Fibroblast of villous mesenchyme (primary cell): ENCODE data around the gene TTC7B. TPM values are rescaled to one million over a fixed set of nuclear protein-coding genes. Genes with fewer than 3 reads are reported as not detected.

Experiments used
- DNase-seq: peaks from one replicate; pipeline ENCODE4 v3.0.0-alpha.2; 2010; ENCODE audit warnings: low read depth
- H3K4me3 ChIP-seq: 2 replicates; pipeline ENCODE4 v1.5.1; 2011; ENCODE audit warnings: low read depth, mild to moderate bottlenecking, low read length
- total RNA-seq: library from RNA; depleted of rRNA; stranded (reverse); fragments of >200 nt; gene quantifications from 2 replicates; pipeline ENCODE4 v1.2.3, GENCODE V29; 2012
- TF ChIP-seq, protein P1 (sequence below): IDR thresholded peaks from 2 replicates; pipeline ENCODE4 v1.5.1; 2012; ENCODE audit warnings: low read depth, mild to moderate bottlenecking, low read length; ENCODE audit not compliant: insufficient read depth

Gene TTC7B
- total RNA-seq, 1 donor, result 16.8 TPM

DNA sequence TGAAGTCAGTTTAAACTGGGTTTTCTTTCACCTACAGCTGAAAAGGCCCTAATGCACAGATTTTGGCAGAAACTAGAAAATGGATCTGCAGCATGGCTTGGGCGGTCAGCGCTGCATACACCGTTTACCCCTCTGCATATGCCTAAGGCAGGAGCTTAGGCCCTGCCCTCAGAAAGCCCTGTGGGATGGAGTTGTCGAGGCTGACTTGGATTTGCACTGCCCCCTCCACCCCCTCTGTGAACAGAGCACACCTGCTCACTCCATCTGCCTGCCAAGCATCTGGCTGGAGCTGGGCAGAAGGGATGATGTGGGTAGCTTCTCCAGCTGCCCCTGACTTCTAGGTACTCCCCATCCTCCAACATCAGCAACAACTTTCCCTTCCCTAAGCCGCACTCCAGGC is 41.9 kb downstream of the TTC7B start:
- DNase-seq, result no peak
- H3K4me3 ChIP-seq, result no peak overlapping the region
- TF ChIP-seq, protein P1, sequence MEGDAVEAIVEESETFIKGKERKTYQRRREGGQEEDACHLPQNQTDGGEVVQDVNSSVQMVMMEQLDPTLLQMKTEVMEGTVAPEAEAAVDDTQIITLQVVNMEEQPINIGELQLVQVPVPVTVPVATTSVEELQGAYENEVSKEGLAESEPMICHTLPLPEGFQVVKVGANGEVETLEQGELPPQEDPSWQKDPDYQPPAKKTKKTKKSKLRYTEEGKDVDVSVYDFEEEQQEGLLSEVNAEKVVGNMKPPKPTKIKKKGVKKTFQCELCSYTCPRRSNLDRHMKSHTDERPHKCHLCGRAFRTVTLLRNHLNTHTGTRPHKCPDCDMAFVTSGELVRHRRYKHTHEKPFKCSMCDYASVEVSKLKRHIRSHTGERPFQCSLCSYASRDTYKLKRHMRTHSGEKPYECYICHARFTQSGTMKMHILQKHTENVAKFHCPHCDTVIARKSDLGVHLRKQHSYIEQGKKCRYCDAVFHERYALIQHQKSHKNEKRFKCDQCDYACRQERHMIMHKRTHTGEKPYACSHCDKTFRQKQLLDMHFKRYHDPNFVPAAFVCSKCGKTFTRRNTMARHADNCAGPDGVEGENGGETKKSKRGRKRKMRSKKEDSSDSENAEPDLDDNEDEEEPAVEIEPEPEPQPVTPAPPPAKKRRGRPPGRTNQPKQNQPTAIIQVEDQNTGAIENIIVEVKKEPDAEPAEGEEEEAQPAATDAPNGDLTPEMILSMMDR, result no peak

DNA sequence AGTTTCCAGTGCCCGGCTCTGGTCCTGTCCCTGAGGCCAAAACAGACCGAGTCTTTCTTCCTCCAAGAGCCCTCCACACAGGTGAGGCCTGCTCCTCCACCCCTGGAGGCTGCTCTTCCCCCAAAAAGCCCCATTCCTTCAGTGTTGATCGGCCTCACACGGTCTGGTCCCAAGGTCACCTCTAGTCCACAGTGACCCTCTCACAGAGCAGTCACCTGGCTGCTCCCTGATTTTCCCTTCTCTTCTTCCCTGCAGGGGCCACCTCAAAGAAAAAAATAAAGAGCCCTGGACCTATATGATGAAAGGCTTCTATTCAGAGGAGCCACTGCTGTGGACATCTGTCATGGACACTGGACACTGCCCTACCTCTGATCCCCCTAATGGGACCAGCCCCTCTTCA is 42.5 kb downstream of the TTC7B start:
- TF ChIP-seq, protein P1, result no peak
- no peak overlapping the region for H3K4me3 ChIP-seq
- no peak for DNase-seq

DNA sequence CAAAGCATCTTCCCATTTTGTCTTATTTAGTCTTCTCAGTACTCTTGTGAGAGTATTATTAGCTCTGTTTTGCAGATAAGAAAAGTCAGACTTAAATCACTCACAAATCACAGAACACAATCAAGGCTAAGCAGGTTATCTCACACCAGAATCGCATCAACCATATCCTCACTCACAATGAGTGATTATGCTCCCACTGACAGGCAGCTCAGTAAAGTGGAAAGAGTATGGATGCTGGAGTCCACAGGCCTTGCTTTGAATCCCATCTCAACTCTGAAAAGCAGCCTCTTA is 43.1 kb downstream of the TTC7B start:
- DNase-seq, result no peak
- no peak overlapping the region for H3K4me3 ChIP-seq
- TF ChIP-seq, protein P1, result no peak

DNA sequence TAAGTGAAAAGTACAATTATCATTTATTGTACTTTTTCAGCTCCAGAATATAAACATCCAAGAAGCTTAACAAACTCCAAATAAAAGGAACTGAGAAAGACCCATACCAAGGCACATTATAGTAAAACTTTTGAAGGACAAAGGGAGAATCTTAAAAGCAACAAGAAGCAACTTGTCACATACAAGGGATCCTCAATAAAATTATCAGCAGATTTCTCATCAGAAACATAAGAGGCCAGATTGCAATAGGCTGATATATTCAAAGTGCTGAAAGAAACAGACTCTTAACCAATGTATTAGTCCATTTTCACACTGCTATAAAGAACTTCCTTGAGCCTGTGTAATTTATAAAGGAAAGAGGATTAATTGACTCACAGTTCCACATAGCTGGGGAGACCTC is 48.3 kb downstream of the TTC7B start:
- TF ChIP-seq, protein P1, result no peak
- no peak overlapping the region for H3K4me3 ChIP-seq

DNA sequence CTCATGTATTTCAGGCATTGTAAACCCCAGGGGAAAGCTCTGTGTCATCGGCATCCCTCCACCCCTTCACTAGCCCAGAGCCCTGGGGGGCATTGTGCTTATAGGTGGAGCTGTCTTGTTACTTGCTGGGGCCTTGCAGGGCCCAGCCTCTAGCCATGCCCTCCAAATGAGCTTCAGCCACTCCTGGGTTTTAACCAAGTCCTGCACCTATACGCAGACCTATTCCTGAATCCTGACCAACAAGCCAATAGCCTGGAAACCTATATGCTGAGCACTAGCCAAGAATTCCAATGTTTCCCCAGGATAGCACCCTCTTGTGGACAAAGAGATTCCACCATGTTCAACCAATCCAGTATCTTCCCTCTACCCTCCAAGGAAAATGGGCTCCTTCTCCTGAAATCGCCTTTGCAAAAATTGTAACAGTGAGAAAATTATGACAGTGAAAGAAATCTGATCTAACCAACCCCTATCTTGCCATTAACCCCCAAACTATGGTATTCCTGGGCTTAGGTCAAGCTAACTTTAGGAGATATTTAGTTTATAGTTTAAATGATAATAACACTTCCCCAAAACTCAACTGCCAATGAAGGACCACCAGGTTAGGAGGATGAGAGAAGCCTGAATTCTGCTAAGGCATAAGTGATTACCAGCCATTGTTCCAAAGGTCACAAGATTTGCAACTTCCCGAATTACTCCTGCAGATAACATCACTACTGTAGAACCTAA is 55.5 kb downstream of the TTC7B start:
- peak; percentile 32 for DNase-seq
- no peak overlapping the region for H3K4me3 ChIP-seq
- TF ChIP-seq, protein P1, result peak; percentile 67

More for the DNA sequence above, 48.3 kb downstream of the TTC7B start:
- DNase-seq, result no peak

DNA sequence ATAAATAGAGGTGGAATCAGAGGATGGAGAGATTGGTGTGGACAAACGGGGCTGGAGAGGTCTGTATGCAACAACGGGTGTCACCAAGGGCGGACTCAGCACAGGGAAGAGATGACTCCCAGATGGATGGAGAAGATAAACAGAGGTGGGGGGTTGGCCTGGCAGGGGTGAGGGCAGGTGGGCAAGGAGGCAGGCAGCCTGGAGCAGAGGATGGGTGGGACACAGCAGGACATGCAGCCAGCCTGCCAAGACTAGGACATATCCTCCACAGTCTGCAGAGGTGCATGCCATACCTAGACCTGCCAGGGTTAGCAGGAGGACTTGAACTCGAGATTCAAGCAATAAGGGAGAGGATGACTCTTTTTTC is 56.2 kb downstream of the TTC7B start:
- no peak overlapping the region for H3K4me3 ChIP-seq
- no peak for DNase-seq
- TF ChIP-seq, protein P1, result no peak

DNA sequence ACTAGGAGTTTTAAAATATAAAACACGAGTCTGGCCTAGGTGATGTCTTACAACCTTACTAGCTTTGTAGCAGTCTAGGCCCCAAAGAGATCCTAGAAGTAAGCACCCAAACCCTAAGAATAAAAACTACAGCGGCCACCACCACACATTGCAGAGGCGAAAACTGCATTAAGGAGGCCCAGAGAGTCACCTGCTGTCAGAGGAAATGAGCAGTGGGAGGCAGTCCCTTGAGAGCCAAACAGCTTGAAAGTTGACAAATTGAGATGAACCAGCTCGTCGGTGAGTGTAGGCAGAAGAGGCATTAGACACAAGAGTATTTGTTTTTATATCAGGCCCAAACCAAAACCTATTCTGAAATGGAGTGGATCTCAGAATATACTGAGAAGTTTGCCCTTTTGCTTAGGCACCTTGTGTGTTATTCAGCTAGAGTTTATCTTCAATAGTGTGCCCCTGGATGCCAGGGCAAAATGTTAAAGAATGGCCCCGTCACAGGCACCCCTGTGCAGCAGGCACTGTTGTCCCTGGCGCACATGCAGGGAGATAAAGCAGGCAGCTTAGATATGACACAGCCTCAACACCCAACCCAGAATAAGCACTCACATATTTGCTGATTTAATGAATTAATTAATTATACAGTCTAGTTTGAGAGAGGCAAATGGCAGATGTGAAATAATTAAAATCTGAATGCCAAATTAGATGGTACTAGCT is 56.7 kb downstream of the TTC7B start:
- no peak overlapping the region for H3K4me3 ChIP-seq
- no peak for DNase-seq
- TF ChIP-seq, protein P1, result no peak
